Osteocyte (in vitro differentiated cells): ENCODE measurements around the gene MSMO1. TPM values are rescaled to one million over a fixed set of nuclear protein-coding genes. Genes with fewer than 3 reads are reported as not detected.

Source experiments
- DNase-seq: peaks from one replicate; pipeline ENCODE4 v3.0.0; 2021; ENCODE audit warnings: mixed read lengths; ENCODE audit not compliant: unreplicated experiment; ENCODE audit errors: extremely low spot score
- H3K27ac Mint-ChIP-seq: one replicate; pipeline ENCODE4 v1.8.0; 2021; ENCODE audit warnings: mild to moderate bottlenecking, mixed read lengths; ENCODE audit not compliant: unreplicated experiment
- H3K27me3 Mint-ChIP-seq: one replicate; pipeline ENCODE4 v1.8.0; 2021; ENCODE audit warnings: mixed read lengths; ENCODE audit not compliant: unreplicated experiment
- H3K36me3 Mint-ChIP-seq: one replicate; pipeline ENCODE4 v1.8.0; 2021; ENCODE audit warnings: mixed read lengths; ENCODE audit not compliant: unreplicated experiment
- H3K4me1 Mint-ChIP-seq: one replicate; pipeline ENCODE4 v1.8.0; 2021; ENCODE audit warnings: mixed read lengths; ENCODE audit not compliant: unreplicated experiment
- H3K4me3 Mint-ChIP-seq: one replicate; pipeline ENCODE4 v1.8.0; 2021; ENCODE audit warnings: mild to moderate bottlenecking, moderate library complexity, mixed read lengths; ENCODE audit not compliant: unreplicated experiment
- H3K9me3 Mint-ChIP-seq: one replicate; pipeline ENCODE4 v1.8.0; 2021; ENCODE audit warnings: mixed read lengths; ENCODE audit not compliant: unreplicated experiment
- total RNA-seq: library from RNA; stranded (reverse); gene quantifications from 2 replicates; pipeline ENCODE4 v1.2.1, GENCODE V29; 2021
- TF ChIP-seq, protein P1 (sequence below): fragments of 200-600 bp; sonication (generic); IDR thresholded peaks from 2 replicates; pipeline ENCODE4 v1.5.0; 2021; ENCODE audit warnings: antibody characterized with exemption, mild to moderate bottlenecking, moderate library complexity

Gene MSMO1
- total RNA-seq, 1 donor from 2014 or later: 34.9 TPM

DNA sequence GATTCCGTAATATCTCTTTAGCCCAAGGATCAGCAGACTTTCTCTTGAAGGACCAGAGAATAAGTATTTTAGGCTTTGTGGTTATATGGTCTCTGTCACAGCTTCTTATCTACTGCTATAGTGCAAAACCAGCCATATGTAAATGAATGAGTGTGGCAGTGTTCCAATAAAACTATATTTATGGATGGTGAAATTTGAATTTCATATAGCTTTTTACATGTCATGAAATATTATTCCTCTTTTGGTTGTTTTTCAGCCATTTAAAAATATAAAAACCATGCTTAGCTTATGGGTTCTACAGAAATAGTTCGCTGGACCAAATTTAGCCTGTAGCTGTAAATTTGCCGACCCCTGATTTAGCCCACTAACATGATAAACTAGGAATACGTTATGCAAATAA, 18.0 kb upstream of the MSMO1 start:
- DNase-seq: no peak
- no peaks in the 10 kb centered on the region for H3K9me3 Mint-ChIP-seq
- H3K27me3 Mint-ChIP-seq: no peaks in the 10 kb centered on the region
- H3K36me3 Mint-ChIP-seq: peaks cover 25% of the 10 kb centered on the region
- no peak overlapping the region for H3K27ac Mint-ChIP-seq
- TF ChIP-seq, protein P1, sequence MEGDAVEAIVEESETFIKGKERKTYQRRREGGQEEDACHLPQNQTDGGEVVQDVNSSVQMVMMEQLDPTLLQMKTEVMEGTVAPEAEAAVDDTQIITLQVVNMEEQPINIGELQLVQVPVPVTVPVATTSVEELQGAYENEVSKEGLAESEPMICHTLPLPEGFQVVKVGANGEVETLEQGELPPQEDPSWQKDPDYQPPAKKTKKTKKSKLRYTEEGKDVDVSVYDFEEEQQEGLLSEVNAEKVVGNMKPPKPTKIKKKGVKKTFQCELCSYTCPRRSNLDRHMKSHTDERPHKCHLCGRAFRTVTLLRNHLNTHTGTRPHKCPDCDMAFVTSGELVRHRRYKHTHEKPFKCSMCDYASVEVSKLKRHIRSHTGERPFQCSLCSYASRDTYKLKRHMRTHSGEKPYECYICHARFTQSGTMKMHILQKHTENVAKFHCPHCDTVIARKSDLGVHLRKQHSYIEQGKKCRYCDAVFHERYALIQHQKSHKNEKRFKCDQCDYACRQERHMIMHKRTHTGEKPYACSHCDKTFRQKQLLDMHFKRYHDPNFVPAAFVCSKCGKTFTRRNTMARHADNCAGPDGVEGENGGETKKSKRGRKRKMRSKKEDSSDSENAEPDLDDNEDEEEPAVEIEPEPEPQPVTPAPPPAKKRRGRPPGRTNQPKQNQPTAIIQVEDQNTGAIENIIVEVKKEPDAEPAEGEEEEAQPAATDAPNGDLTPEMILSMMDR: no peak
- peaks cover 7% of the 10 kb centered on the region for H3K4me1 Mint-ChIP-seq
- H3K4me3 Mint-ChIP-seq: no peak overlapping the region

- Mint-ChIP-seq H3K4me1 (peaks cover 7% of the 10 kb centered on the region), H3K27ac (no peak overlapping the region), H3K27me3 (no peaks in the 10 kb centered on the region), H3K36me3 (peaks cover 23% of the 10 kb centered on the region), H3K4me3 (no peak overlapping the region), H3K9me3 (no peaks in the 10 kb centered on the region)
- TF ChIP-seq, protein P1: no peak
- DNase-seq: no peak
Observed at GRCh38 chr4:165312506-165312905, 15.0 kb upstream of the MSMO1 start.

GRCh38 chr4:165319030-165319429, 8.4 kb upstream of the MSMO1 start:
- H3K27me3 Mint-ChIP-seq: no peaks in the 10 kb centered on the region
- no peak overlapping the region for H3K27ac Mint-ChIP-seq
- TF ChIP-seq, protein P1: no peak
- H3K4me3 Mint-ChIP-seq: no peak overlapping the region
- no peaks in the 10 kb centered on the region for H3K9me3 Mint-ChIP-seq
- H3K4me1 Mint-ChIP-seq: no peaks in the 10 kb centered on the region
- peaks cover 16% of the 10 kb centered on the region for H3K36me3 Mint-ChIP-seq
- DNase-seq: no peak

- DNase-seq: no peak
- no peaks in the 10 kb centered on the region for H3K9me3 Mint-ChIP-seq
- TF ChIP-seq, protein P1: no peak
- no peak overlapping the region for H3K27ac Mint-ChIP-seq
- peaks cover 12% of the 10 kb centered on the region for H3K36me3 Mint-ChIP-seq
- H3K4me3 Mint-ChIP-seq: no peak overlapping the region
- no peaks in the 10 kb centered on the region for H3K27me3 Mint-ChIP-seq
- no peaks in the 10 kb centered on the region for H3K4me1 Mint-ChIP-seq
Observed at GRCh38 chr4:165319509-165319908, 8.0 kb upstream of the MSMO1 start.

DNA sequence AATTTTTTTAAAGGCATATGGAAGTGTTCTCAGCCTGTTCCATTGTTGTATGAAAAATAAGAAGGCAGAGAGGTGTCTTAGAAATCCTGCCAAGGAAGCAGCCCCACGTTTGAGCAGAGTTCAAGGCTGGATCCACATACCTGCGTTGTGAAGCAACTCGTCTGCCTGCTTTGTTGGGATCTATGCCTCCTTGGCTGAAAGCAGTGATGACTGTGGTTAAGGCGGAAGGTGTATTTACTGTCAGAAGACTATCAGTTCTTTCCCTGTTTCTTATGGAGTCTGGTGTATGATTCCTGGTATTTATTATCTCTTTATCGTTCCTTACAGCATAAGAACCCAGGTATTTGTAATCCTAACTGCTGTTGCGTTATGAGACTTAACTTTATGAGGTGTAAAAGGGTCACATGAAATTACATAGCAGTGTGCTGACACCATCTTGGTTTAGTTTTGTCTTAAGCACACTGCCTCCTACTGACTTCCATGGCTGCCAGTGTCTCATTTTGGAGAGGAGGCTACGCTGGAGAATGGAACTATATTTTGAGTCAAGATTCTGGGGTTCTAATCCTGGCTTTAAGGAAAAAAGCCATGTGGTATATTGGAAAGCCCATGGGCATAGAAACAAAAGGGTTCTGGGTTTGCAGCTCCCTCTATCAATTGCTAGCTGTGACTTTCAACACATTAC, 3.1 kb upstream of the MSMO1 start:
- Mint-ChIP-seq H3K27ac (no peak overlapping the region), H3K4me3 (no peak overlapping the region), H3K4me1 (peaks cover 12% of the 10 kb centered on the region), H3K9me3 (no peaks in the 10 kb centered on the region), H3K36me3 (peaks cover 9% of the 10 kb centered on the region), H3K27me3 (no peaks in the 10 kb centered on the region)
- TF ChIP-seq, protein P1: no peak
- no peak for DNase-seq
